Mesodermal cell (in vitro differentiated cells): Measurements from ENCODE around the gene DDOST.

Experiments
- H3K27ac ChIP-seq: 2 replicates; pipeline ENCODE4 v1.7.0; 2013; ENCODE audit warnings: mild to moderate bottlenecking, low read depth, low read length, moderate library complexity; ENCODE audit not compliant: severe bottlenecking
- H3K36me3 ChIP-seq: 2 replicates; pipeline ENCODE4 v1.7.1; 2013; ENCODE audit warnings: mild to moderate bottlenecking, low read length, moderate library complexity; ENCODE audit not compliant: control insufficient read depth, insufficient read depth
- H3K4me1 ChIP-seq: one replicate; pipeline ENCODE4 v1.7.1; 2013; ENCODE audit warnings: mild to moderate bottlenecking, low read length; ENCODE audit not compliant: insufficient read depth, control insufficient read depth, poor library complexity, severe bottlenecking
- H3K4me3 ChIP-seq: 2 replicates; pipeline ENCODE4 v1.7.0; 2013; ENCODE audit warnings: low read length, control low read depth, mild to moderate bottlenecking; ENCODE audit not compliant: insufficient read depth, poor library complexity, severe bottlenecking; ENCODE audit errors: extremely low read depth
- H3K9me3 ChIP-seq: 2 replicates; pipeline ENCODE4 v1.7.1; 2013; ENCODE audit warnings: mild to moderate bottlenecking, low read length, moderate library complexity; ENCODE audit not compliant: control insufficient read depth
- WGBS, 2 experiments: methylation state at CpG; one replicate each; pipeline ENCODE4 v1.1.5; 2013; ENCODE audit warnings: missing lambda C conversion rate in 2 of 2; ENCODE audit not compliant: insufficient coverage in 2 of 2; 5-methylcytosine and 5-hydroxymethylcytosine counted together

DDOST gene

GRCh38 chr1:20643080-20643479 lies 18.1 kb downstream of the DDOST start:
- no peaks in the 10 kb centered on the region for H3K4me1 ChIP-seq
- peaks cover 35% of the 10 kb centered on the region for H3K36me3 ChIP-seq
- no peak overlapping the region for H3K4me3 ChIP-seq
- H3K9me3 ChIP-seq = no peaks in the 10 kb centered on the region
- 77 to 95% methylated on average over 3 to 5 of the region's 6 CpGs for WGBS, 2 experiments
- no peak overlapping the region for H3K27ac ChIP-seq

DNA sequence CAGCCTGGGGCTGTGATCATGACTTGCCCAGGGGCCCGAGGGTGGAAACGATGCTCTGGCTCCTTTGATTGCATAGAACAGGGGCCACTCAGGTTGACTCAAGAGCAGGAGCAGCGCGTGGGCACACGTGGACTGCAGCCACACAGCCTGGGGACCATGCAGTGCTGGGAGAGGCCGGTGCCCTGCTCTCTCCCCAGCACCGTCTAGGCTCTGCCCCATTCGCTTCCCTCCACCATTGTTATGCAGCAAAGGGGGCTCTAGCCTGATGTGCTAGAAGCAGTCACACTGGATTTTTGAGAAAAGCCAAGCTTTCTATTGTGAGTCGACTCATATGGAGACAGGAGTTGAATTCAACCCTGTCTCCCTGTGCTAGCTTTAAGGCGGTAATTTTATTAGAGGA lies 19.2 kb downstream of the DDOST start:
- Histone ChIP-seq H3K27ac (no peak overlapping the region), H3K4me1 (no peaks in the 10 kb centered on the region), H3K9me3 (no peaks in the 10 kb centered on the region), H3K4me3 (no peak overlapping the region), H3K36me3 (peaks cover 41% of the 10 kb centered on the region)
- 79 to 86% methylated on average over 9 to 10 of the region's 10 CpGs for WGBS, 2 experiments

DNA sequence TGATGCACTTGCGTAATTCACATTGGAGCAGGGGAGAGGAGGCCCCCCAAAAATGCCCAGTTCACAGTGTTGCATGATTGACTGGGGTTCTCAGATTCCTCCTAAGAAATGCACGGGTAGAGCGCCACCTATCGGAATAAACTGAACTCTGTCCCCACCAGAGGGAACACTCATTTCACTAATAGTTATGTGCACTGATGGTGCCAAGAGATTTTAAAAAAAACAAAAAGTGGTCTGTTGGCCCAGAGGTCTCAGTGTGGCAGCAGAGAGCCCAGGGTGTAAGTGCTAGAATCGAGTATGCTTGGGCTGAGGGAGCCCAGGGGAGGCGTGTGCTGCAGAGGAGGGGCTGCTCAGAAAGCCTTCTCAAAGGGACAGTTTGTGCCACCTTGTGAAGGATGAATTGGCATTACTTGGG lies 21.0 kb downstream of the DDOST start:
- H3K27ac ChIP-seq = no peak overlapping the region
- no peaks in the 10 kb centered on the region for H3K9me3 ChIP-seq
- H3K36me3 ChIP-seq = peaks cover 34% of the 10 kb centered on the region
- no peak overlapping the region for H3K4me3 ChIP-seq
- no peaks in the 10 kb centered on the region for H3K4me1 ChIP-seq
- WGBS, 2 experiments = 23 to 46% methylated on average over 3 to 5 of the region's 6 CpGs

GRCh38 chr1:20636785-20637347 lies 24.3 kb downstream of the DDOST start:
- WGBS, 2 experiments = 92% methylated on average over 6 to 7 of the region's 8 CpGs
- no peak overlapping the region for H3K4me3 ChIP-seq
- H3K4me1 ChIP-seq = peaks cover 6% of the 10 kb centered on the region
- no peaks in the 10 kb centered on the region for H3K9me3 ChIP-seq
- peaks cover 25% of the 10 kb centered on the region for H3K36me3 ChIP-seq
- no peak overlapping the region for H3K27ac ChIP-seq

GRCh38 chr1:20634594-20635084 lies 26.5 kb downstream of the DDOST start:
- Histone ChIP-seq H3K9me3 (no peaks in the 10 kb centered on the region), H3K4me1 (peaks cover 6% of the 10 kb centered on the region), H3K4me3 (peak overlapping the region; percentile 80), H3K27ac (no peak overlapping the region), H3K36me3 (peaks cover 22% of the 10 kb centered on the region)
- WGBS, 2 experiments = 6 to 12% methylated on average over 3 of the region's 4 CpGs

GRCh38 chr1:20634065-20634593 lies 27.0 kb downstream of the DDOST start:
- Histone ChIP-seq H3K27ac (peak overlapping the region; percentile 23), H3K4me1 (peaks cover 6% of the 10 kb centered on the region), H3K4me3 (peak overlapping the region; percentile 80), H3K9me3 (peaks cover 4% of the 10 kb centered on the region), H3K36me3 (peaks cover 18% of the 10 kb centered on the region)
- 4 to 7% methylated on average over 8 to 10 of the region's 11 CpGs for WGBS, 2 experiments

DNA sequence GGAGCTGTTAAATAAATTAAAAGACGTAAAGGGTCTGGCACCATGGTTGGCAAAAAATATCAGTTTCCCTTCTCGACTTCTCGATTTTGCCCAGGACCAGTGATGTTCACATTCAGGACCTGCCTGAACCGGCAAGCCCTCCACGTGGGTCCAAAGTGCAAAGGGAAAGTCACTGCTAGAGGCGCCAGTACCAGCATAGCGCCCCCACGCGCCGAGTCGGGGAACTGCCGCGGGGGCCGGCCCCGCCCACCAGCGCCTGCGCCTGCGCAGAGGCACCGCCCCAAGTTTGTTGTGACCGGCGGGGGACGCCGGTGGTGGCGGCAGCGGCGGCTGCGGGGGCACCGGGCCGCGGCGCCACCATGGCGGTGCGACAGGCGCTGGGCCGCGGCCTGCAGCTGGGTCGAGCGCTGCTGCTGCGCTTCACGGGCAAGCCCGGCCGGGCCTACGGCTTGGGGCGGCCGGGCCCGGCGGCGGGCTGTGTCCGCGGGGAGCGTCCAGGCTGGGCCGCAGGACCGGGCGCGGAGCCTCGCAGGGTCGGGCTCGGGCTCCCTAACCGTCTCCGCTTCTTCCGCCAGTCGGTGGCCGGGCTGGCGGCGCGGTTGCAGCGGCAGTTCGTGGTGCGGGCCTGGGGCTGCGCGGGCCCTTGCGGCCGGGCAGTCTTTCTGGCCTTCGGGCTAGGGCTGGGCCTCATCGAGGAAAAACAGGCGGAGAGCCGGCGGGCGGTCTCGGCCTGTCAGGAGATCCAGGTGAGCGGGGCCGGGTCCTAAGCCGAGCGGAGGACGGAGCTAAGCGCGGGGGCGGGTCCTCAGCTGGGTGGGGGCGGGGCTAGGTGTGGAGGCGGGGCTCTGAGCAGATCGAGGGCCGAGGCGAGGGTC lies 27.7 kb downstream of the DDOST start, which contains the start of gene PINK1:
PINK1 (plus strand) TSS at position 269 of the 875 bp plus-strand sequence; CDS start at position 360, 91 bp downstream.
- Histone ChIP-seq H3K4me3 (peak within 1 kb of the TSS; percentile 80), H3K9me3 (peaks cover 6% of the 10 kb centered on the region), H3K27ac (peak within 1 kb of the TSS; percentile 80), H3K4me1 (peaks cover 6% of the 10 kb centered on the region), H3K36me3 (peaks cover 12% of the 10 kb centered on the region)
- WGBS, 2 experiments = 3% methylated on average over 67 to 73 of the region's 93 CpGs

- peak overlapping the region; percentile 16 for H3K27ac ChIP-seq
- H3K4me1 ChIP-seq = peaks cover 6% of the 10 kb centered on the region
- 100% methylated on average over 1 of the region's 3 CpGs; no CpG with 5 or more reads in 1 of the 2 experiments for WGBS, 2 experiments
- peaks cover 3% of the 10 kb centered on the region for H3K36me3 ChIP-seq
- H3K4me3 ChIP-seq = no peak overlapping the region
- H3K9me3 ChIP-seq = peaks cover 12% of the 10 kb centered on the region
These were observed 28.8 kb downstream of the DDOST start for GRCh38 chr1:20632386-20632785.

DNA sequence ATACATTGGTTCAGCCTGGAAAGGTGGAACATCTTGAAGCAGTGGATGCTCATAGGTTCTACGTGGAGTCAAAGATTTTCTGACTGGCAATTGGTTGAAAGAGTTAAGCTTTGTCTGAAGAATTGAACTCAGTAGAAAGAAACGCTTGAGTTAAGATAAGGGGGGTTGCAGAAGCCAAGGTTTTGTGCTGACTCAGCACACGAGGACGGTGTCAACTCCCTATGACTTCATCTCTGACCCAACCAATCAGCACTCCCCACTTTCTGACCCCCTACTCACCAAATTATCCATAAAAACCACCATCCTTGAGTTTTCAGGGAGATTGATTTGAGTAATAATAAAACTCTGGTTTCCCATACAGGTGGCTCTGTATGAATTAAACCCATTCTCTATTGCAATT lies 30.4 kb downstream of the DDOST start:
- Histone ChIP-seq H3K9me3 (peaks cover 21% of the 10 kb centered on the region), H3K36me3 (no peaks in the 10 kb centered on the region), H3K4me1 (peaks cover 6% of the 10 kb centered on the region), H3K4me3 (no peak overlapping the region), H3K27ac (no peak overlapping the region)
- WGBS, 2 experiments = 77 to 92% methylated on average over 1 to 2 of the region's 4 CpGs

DNA sequence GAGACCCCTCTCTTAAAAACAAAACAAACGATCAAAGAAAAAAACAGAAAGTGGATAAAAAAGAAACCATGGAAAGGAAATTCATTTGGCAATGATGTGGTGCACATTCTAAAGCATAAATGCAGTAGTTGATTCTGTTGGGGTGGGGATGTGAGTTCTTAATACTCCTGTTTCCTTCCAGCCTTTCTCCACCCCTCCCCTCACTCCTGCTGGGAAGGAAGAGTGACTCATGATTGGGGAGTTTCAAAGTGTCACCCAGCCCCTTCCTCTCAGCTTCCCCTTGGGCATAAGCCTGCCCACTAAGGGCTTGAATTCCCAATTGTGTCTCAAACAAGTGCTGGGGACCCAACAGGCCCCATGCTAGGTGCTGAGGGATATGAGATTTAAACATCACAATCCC lies 34.6 kb downstream of the DDOST start:
- no peak overlapping the region for H3K4me3 ChIP-seq
- no peaks in the 10 kb centered on the region for H3K4me1 ChIP-seq
- no peak overlapping the region for H3K27ac ChIP-seq
- peaks cover 21% of the 10 kb centered on the region for H3K9me3 ChIP-seq
- no CpG with 5 or more reads among the region's 1 CpG for WGBS, 2 experiments
- no peaks in the 10 kb centered on the region for H3K36me3 ChIP-seq
